Ovary (tissue), 1 donor: ENCODE data around the gene UGT1A7.

Experiments used
- EP300 ChIP-seq: sonication (generic); formaldehyde crosslinking; IDR thresholded peaks from one replicate; pipeline ENCODE4 v1.6.1; 2017; ENCODE audit warnings: antibody characterized with exemption
- POLR2A ChIP-seq: fragments of 450-650 bp; IDR thresholded peaks from one replicate; pipeline ENCODE4 v1.6.1; 2017; ENCODE audit warnings: antibody characterized with exemption, mild to moderate bottlenecking, moderate library complexity

GRCh38 chr2:233728723-233729301 lies 47.1 kb downstream of the UGT1A7 start, which contains the start of gene UGT1A3:
- no peak for TF ChIP-seq EP300
- no peak for TF ChIP-seq POLR2A
